Suprapubic skin (tissue), 4 donors: ENCODE results near the gene COX10. TPM values are rescaled to one million over a fixed set of nuclear protein-coding genes. Genes with fewer than 3 reads are reported as not detected.
"Not testable (repeated sequence)": the region's sequence is repeated elsewhere in the genome, so short reads cannot be mapped to it uniquely, and the experiment has no call there.

ENCODE experiments used
- DNase-seq, 2 donors: peaks; one replicate each; pipeline ENCODE4 v3.0.0-alpha.2; 2019; ENCODE audit warnings: low spot score in 2 of 2
- H3K27ac ChIP-seq: fragments of 200-600 bp; sonication (generic); one replicate; pipeline ENCODE4 v1.5.1; 2019
- H3K27me3 ChIP-seq: fragments of 200-600 bp; sonication (generic); one replicate; pipeline ENCODE4 v1.5.1; 2019
- H3K36me3 ChIP-seq: fragments of 200-600 bp; sonication (generic); one replicate; pipeline ENCODE4 v1.5.1; 2019
- H3K4me1 ChIP-seq: fragments of 200-600 bp; sonication (generic); one replicate; pipeline ENCODE4 v1.5.1; 2019
- H3K4me3 ChIP-seq: fragments of 200-600 bp; sonication (generic); one replicate; pipeline ENCODE4 v1.5.1; 2019; ENCODE audit warnings: mild to moderate bottlenecking
- H3K9me3 ChIP-seq: fragments of 200-600 bp; sonication (generic); one replicate; pipeline ENCODE4 v1.5.1; 2019
- EP300 ChIP-seq: sonication (generic); formaldehyde crosslinking; IDR thresholded peaks from one replicate; pipeline ENCODE4 v1.6.1; 2017; ENCODE audit warnings: antibody characterized with exemption
- POLR2A ChIP-seq, 2 donors: fragments of 450-650 bp; IDR thresholded peaks; one replicate each; pipeline ENCODE4 v1.6.1; 2017; ENCODE audit warnings: antibody characterized with exemption in 2 of 2, mild to moderate bottlenecking in 2 of 2, moderate library complexity in 2 of 2
- POLR2AphosphoS5 ChIP-seq, 3 donors: sonication (generic); formaldehyde crosslinking; IDR thresholded peaks; one replicate each; pipeline ENCODE4 v1.6.1; 2017; ENCODE audit warnings: antibody characterized with exemption in 3 of 3
- WGBS: methylation state at CpG from one replicate; pipeline ENCODE4 v1.1.5; 2018; 5-methylcytosine and 5-hydroxymethylcytosine counted together
- total RNA-seq, 4 donors: library from RNA; depleted of rRNA; stranded (reverse); fragments of >200 nt; gene quantifications; one replicate each; pipeline ENCODE4 v1.1.0, GENCODE V29; 2016
- TF ChIP-seq, protein P1 (sequence below), 2 donors: fragments of 200-600 bp in 1 of 2; fragments of 450-650 bp in 1 of 2; sonication (generic) in 1 of 2; IDR thresholded peaks; one replicate each; pipeline ENCODE4 v1.5.1; 2016 to 2019; ENCODE audit warnings: antibody characterized with exemption in 2 of 2, mild to moderate bottlenecking in 1 of 2, moderate library complexity in 1 of 2

Gene COX10
- total RNA-seq, 4 donors from 2014 or later, result 26.5 to 35.9 (median 32.1) TPM

- Histone ChIP-seq H3K4me1 (no peaks in the 10 kb centered on the region), H3K4me3 (no peak overlapping the region), H3K36me3 (no peaks in the 10 kb centered on the region), H3K9me3 (no peaks in the 10 kb centered on the region), H3K27ac (no peak overlapping the region), H3K27me3 (no peaks in the 10 kb centered on the region)
- 64% methylated on average over 4 of the region's 4 CpGs for WGBS
- DNase-seq, result no peak
- TF ChIP-seq EP300 (no peak), POLR2A (IDR thresholded peaks at IDR 0.05) (no peak), POLR2AphosphoS5 (IDR thresholded peaks at IDR 0.05) (no peak)
- TF ChIP-seq, protein P1, sequence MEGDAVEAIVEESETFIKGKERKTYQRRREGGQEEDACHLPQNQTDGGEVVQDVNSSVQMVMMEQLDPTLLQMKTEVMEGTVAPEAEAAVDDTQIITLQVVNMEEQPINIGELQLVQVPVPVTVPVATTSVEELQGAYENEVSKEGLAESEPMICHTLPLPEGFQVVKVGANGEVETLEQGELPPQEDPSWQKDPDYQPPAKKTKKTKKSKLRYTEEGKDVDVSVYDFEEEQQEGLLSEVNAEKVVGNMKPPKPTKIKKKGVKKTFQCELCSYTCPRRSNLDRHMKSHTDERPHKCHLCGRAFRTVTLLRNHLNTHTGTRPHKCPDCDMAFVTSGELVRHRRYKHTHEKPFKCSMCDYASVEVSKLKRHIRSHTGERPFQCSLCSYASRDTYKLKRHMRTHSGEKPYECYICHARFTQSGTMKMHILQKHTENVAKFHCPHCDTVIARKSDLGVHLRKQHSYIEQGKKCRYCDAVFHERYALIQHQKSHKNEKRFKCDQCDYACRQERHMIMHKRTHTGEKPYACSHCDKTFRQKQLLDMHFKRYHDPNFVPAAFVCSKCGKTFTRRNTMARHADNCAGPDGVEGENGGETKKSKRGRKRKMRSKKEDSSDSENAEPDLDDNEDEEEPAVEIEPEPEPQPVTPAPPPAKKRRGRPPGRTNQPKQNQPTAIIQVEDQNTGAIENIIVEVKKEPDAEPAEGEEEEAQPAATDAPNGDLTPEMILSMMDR (IDR thresholded peaks at IDR 0.05), result no peak
These were observed 153.3 kb downstream of the COX10 start for GRCh38 chr17:14222611-14223010.

- H3K4me3 ChIP-seq, result no peak overlapping the region
These were observed 156.1 kb downstream of the COX10 start for GRCh38 chr17:14225254-14225980.

DNA sequence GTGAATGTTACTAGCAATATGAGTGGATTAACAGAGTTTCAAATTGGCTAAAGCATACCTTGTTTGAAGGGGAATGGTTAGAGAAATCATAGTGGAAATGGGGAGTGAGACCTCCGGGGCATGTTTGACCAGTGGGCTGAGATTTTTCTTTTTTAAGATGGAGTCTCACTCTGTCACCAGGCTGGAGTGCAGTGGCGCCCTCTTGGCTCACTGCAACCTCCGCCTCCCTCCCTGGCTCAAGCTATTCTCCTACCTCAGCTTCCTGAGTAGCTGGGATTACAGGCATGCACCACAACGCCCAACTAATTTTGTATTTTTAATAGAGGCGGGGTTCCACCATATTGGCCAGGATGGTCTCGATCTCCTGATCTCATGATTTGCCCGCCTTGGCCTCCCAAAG lies 157.7 kb downstream of the COX10 start:
- no peak for TF ChIP-seq POLR2A (IDR thresholded peaks at IDR 0.05)
- TF ChIP-seq, protein P1 (IDR thresholded peaks at IDR 0.05), result no peak
- H3K4me1 ChIP-seq, result no peaks in the 10 kb centered on the region
- H3K9me3 ChIP-seq, result no peaks in the 10 kb centered on the region
- H3K36me3 ChIP-seq, result no peaks in the 10 kb centered on the region
- WGBS, result 95% methylated on average over 7 of the region's 7 CpGs
- DNase-seq, result no peak
- H3K27ac ChIP-seq, result no peak overlapping the region
- H3K27me3 ChIP-seq, result no peaks in the 10 kb centered on the region
- no peak overlapping the region for H3K4me3 ChIP-seq

More at GRCh38 chr17:14225254-14225980, 156.1 kb downstream of the COX10 start:
- Histone ChIP-seq H3K27me3 (no peaks in the 10 kb centered on the region), H3K9me3 (no peaks in the 10 kb centered on the region), H3K4me1 (no peaks in the 10 kb centered on the region), H3K36me3 (no peaks in the 10 kb centered on the region), H3K27ac (no peak overlapping the region)
- DNase-seq, result no peak
- 75% methylated on average over 10 of the region's 10 CpGs for WGBS
- no peak for TF ChIP-seq POLR2AphosphoS5 (IDR thresholded peaks at IDR 0.05)
- TF ChIP-seq, protein P1 (IDR thresholded peaks at IDR 0.05), result no peak
- no peak for TF ChIP-seq POLR2A (IDR thresholded peaks at IDR 0.05)
- TF ChIP-seq EP300, result no peak

DNA sequence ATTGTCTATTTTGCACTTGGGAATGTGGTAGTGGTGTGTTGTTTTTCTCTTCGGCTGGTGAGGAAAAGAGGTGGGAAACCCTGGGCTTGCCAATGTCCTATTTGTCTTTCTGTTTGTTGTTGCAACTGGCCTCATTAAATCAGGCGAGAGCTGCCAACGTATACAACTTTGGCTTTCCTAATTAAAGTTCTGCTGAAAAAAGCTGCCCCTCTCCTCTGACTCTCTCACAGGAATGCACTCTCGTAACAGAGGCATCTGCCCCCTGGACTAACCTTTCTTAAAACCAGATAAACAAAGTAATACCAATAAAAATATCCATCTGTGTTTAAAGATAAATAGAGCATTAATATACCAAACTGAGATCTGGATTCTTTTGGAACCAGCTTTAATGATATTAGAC lies 159.6 kb downstream of the COX10 start:
- H3K27ac ChIP-seq, result no peak overlapping the region
- no peaks in the 10 kb centered on the region for H3K27me3 ChIP-seq
- no peak for TF ChIP-seq POLR2AphosphoS5 (IDR thresholded peaks at IDR 0.05)
- no peak for TF ChIP-seq POLR2A (IDR thresholded peaks at IDR 0.05)
- no peak for TF ChIP-seq EP300
- TF ChIP-seq, protein P1 (IDR thresholded peaks at IDR 0.05), result no peak
- 61% methylated on average over 4 of the region's 4 CpGs for WGBS
- DNase-seq, result no peak
- no peaks in the 10 kb centered on the region for H3K36me3 ChIP-seq
- H3K9me3 ChIP-seq, result no peaks in the 10 kb centered on the region
- no peak overlapping the region for H3K4me3 ChIP-seq
- no peaks in the 10 kb centered on the region for H3K4me1 ChIP-seq

GRCh38 chr17:14231187-14231586 lies 161.9 kb downstream of the COX10 start:
- 67% methylated on average over 4 of the region's 6 CpGs for WGBS
- not testable (repeated sequence) for DNase-seq, H3K4me1 ChIP-seq, H3K27me3 ChIP-seq, H3K27ac ChIP-seq, H3K9me3 ChIP-seq, H3K4me3 ChIP-seq, H3K36me3 ChIP-seq

DNA sequence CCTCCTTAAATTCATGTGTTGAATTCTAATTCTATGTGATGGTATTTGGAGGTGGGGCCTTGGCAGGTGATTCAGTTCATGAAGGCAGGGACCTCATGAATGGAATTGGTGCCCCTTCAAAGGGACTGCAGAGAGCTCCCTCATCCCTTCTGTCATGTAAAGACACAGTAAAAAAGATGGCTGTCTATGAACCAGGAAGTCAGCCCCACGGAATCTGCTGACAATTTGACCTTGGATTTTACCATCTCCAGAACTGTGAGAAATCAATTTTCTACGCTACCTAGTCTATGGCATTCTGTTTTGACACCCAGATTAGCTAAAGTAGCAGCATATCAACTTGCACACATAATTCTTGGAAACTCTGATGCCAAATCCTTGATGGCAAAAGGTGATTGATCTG lies 165.7 kb downstream of the COX10 start:
- DNase-seq, result not testable (repeated sequence)

DNA sequence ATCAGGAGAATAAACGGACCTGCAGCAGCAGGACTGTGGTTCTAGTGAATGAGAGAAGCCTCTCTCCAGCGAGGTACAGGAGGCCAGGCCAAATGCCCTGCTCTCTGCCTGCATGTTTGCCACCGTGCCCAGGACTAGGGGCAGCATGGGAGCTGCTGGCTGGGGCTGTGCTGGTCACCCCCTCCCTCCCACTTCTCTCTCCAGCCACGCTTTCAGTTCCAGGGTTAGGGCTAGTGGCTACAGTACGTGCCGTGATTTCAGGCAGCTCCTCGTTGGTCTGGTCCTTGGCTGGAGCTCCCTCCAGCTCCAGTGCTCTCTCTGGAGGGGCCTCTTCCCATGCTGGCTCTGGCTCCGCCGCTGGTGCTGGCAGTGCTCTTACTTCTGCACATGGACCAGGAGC lies 166.7 kb downstream of the COX10 start:
- not testable (repeated sequence) for H3K4me3 ChIP-seq, H3K27ac ChIP-seq
- 88% methylated on average over 7 of the region's 9 CpGs for WGBS

More for the DNA sequence above, 165.7 kb downstream of the COX10 start:
- H3K4me1 ChIP-seq, H3K9me3 ChIP-seq, H3K27me3 ChIP-seq, H3K36me3 ChIP-seq, H3K4me3 ChIP-seq, H3K27ac ChIP-seq: not testable (repeated sequence)
- 97% methylated on average over 2 of the region's 2 CpGs for WGBS

GRCh38 chr17:14236762-14237161 lies 167.5 kb downstream of the COX10 start, which contains the start of gene CDRT15:
Gene CDRT15 (minus strand): TSS chr17:14236862. CDS start chr17:14236833, 29 bp downstream.
- not testable (repeated sequence) for DNase-seq, H3K27me3 ChIP-seq, H3K4me3 ChIP-seq, H3K9me3 ChIP-seq, H3K36me3 ChIP-seq, H3K27ac ChIP-seq, H3K4me1 ChIP-seq
- WGBS, result 93% methylated on average over 11 of the region's 11 CpGs

More for the DNA sequence above, 166.7 kb downstream of the COX10 start:
- not testable (repeated sequence) for H3K9me3 ChIP-seq, DNase-seq, H3K27me3 ChIP-seq, H3K4me1 ChIP-seq, H3K36me3 ChIP-seq

DNA sequence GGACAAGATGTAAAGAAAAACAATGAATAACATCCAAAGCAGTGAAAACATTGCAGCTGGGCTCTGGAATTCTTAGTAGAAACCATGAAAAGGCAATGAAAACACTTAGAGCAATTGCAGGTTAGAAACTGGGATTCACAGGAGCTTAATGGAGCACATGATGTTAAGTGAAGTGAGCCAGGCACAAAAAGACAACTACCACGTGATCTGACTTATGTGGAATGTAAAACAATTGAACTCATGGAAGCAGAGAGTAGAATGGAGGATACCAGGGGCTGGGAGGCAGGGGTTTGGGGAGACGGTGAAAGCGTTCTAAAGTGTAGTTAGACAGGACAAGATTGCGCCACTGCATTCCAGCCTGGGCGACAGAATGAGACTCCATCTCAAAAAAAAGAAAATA lies 170.0 kb downstream of the COX10 start:
- H3K4me1 ChIP-seq, DNase-seq, H3K4me3 ChIP-seq, H3K36me3 ChIP-seq, H3K27ac ChIP-seq, H3K27me3 ChIP-seq, H3K9me3 ChIP-seq: not testable (repeated sequence)
- WGBS, result 84% methylated on average over 4 of the region's 5 CpGs
